NCI-H2196 (cell line): ENCODE measurements around the gene KCNA2.

ENCODE experiments used
- DNase-seq: peaks from one replicate; lab custom pipeline; 2025; ENCODE audit not compliant: unreplicated experiment; lab: John Stamatoyannopoulos, UW

Gene KCNA2

DNA sequence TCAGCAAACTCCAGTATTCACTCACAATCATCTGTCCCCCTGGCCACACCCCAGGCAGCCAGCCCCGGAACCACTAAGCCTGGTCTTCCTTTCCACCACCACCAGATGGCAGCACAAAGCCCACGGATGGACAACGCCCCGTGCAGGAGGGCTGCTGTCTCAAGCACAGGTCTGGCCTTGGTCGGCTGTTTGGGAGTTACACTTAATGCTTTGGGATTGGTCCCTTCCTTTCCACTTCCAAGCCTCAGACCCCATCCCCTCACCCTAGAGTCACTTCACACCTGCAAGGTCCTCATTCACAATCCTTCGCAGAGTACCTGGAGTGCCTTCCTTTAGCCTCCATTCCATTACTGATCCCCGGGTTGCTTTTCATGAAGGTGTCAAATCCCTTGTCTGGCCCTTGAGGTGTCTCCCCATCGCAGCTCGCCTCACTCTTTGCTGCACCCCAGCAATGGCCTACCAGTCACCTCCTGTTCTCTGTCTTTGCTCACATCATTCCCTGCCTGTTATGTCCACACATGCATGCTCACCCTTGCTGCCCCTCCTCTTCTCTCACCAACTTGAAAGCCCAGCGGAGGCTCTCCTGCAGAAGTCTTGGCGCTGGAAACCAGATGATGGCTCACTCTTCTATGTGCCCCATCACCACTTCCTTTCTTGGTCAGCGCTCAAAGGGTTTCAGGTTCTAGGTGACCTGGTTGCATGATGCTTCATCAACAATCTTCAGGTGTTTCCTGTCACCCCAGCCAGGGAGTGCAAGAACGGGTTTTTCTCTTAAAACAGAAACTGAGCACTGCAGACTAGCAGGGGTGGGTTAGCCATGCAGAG is 24.9 kb upstream of the KCNA2 start:
- DNase-seq: peak; percentile 88

GRCh38 chr1:110628323-110629105 is 22.4 kb upstream of the KCNA2 start:
- DNase-seq: no peak

DNA sequence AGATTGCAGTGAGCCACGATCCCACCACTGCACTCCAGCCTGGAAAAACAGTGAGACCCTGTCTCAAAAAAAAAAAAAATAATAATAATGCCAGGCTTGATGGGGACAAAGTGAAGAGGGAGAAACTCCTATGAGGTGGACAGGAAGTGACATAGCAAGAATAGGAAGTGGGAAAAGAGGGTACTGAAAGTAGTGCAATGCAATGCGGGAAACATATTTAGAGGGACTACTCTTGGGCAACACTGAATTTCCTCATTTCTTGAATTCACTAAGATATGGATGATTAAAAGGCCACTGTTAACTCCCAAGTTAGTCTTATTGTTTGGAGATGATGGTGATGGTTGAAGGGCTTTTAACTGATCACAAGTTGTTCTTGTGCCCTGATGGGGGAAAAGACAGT is 21.6 kb upstream of the KCNA2 start:
- no peak for DNase-seq

GRCh38 chr1:110626889-110627288 is 20.7 kb upstream of the KCNA2 start:
- no peak for DNase-seq

DNA sequence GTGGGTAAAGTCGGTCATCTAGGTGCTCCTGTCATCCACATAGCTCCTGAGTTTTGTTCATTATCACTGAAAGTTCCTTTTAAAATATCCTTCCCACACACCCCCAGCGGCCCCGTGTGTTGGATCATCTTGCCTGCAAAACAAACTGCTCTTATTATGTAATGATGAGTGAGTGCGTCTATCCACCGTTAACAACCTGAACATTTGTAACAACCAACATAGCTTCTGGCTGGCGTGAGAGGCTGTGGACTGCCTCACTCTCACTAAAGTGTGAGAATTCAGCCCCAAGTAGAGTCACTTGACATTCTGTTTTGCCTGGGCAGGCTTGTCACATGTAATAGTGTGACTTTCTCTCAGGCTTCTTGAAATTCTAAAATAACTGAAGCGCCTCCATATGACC is 14.5 kb upstream of the KCNA2 start:
- no peak for DNase-seq

DNA sequence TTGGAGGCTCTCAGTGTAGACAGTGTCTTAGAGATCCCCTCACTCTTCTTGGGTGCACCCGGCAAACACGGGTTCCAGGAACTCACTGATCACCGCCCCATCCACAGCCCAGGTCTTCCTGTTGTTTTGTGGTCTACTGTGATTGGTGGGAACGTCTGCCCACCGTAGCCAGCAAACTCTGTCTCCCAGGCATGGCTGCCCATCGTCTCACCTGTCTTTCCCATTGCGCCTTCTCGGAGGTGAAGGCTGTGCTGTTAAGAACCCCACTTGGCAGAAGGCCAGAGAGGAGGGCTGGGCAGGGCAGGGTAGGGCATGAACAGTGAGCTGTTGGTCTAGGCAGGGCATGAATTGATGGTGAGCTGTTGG is 14.1 kb upstream of the KCNA2 start:
- no peak for DNase-seq

DNA sequence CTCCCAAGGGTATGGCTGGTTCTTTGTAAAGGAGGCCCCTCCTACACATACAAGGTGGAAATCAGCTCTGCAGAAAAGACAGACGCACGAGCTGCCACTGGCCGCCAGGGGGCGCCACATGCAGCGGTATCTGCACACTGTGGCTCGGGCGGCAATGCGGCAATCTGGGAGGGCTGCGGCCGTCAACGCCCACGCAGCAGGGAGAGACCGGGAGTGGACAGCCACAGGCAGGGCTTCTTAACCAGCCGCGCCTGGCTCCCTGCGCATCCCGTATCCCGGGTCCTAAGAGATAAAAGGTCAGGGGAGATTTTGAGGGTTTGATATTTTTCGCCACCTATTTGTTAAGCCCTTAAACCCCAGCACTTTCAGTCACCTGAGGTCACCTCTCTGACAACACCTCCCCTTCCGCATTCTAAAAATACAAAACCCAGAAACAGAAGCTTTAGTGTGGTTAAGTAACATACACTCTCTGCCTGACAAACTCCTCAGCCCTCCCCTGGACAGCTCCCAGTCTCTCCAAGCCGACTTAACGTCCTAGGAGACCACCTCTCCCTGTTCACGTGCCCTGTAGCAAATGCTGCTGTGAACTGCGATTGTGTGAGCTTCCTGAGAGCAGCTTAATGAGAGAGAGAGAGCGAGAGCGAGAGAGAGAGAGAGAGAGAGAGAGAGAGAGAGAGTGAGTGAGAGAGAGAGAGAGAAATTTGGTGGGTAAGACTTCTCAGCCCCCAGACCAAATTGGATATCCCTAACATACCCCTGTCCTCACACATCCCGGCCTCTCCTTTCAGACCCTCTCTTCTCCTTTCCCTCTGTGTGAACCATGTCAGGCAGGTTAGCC is 13.5 kb upstream of the KCNA2 start:
- peak; percentile 91 for DNase-seq

- no peak for DNase-seq
Observed at GRCh38 chr1:110618668-110619067, 12.5 kb upstream of the KCNA2 start.

DNA sequence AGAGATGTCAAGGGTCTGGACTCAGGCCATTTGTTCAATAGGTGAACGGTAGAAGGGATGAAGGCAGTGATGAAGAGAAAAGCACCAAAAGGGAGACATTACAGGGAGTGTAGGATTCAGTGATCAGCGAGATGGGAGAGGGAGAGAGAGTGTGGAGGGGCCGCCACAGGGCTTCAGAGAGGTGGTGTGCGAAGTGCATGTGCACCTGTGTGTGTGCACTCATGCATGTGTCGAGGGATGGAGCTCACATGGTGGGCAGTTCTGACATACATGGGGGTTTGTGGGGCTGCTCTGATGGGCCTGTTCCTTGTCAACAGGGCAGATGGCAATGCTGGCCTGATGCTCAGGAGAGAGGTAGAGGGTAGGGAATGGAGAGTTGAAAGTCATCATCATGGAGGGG is 11.4 kb upstream of the KCNA2 start:
- no peak for DNase-seq

- DNase-seq: no peak
Observed at GRCh38 chr1:110617116-110617515, 11.0 kb upstream of the KCNA2 start.

DNA sequence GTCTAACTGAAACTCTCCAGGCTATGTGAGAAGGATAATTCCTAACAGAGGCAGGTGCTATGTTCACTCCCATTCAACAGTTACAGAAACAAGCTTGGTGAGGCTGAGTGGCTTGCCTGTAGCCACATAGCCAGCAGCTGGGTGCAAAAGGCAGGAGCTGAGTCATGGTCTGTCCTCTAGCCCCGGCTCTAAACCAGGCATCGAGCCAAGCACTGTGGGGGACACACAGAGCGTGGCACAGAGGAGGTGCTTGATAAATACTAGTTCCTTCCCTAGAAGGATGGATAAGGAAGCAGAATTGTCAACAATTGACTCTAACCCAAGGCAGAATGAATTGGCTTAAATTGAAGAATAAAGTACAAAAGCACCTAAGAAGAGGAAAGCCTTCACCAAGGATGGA is 10.4 kb upstream of the KCNA2 start:
- peak; percentile 76 for DNase-seq

DNA sequence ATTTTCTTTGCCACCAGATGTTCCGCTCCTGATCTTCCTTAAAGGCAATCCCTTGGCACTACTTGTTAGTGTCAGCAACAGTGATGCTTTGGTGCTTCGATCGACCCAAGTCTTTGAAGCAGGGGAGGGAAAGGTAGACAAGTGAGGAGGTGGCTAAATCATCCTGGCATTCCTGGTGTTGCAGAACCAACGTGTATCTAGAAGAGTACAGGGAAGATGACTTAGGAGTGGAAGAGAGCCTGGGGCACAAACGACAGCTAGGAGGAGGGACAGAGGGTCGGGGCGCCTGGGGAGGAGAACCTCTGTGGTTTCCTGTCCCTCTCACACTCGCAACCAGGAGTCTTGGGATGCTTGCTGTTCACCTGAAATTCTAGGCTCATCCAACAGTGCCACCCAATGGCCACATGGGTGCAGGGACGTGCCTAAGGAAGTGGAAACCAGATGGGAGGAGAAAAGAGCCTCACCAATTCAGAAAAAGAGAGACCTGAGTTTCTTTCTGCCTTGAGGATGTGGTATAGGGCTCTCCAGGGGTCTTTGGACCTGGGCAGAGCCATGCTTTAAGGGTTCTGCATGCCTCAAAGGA is 9.5 kb upstream of the KCNA2 start:
- DNase-seq: peak; percentile 83

- peak; percentile 67 for DNase-seq
Observed at GRCh38 chr1:110612060-110612745, 6.0 kb upstream of the KCNA2 start.

DNA sequence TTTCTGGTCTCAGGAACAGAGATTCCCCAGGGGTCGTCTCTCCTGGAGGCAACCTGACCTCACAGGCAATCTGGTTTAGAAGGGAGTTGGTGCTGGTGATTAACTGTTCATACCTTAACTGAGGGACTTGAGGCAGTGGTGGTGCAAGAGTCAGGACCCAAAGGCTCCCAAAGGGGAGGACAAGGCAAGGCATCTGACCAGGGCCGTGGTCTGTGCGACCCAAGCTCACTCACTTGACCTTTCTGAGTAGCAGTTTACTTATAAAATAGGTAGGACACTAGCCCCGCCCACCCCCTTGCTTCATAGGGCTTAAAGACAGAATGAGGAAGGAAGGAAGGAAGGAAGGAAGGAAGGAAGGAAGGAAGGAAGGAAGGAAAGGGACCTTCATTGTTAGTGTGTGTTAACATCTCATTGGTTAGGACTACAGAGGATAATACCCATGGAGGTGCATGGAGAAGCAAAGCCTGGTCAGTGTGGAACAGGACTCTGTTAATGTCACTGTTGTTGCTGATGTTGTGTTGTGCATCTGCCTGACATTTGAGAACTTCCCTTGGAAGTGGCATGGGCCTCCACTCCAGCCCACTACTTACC is 4.6 kb upstream of the KCNA2 start:
- no peak for DNase-seq

- no peak for DNase-seq
Observed at GRCh38 chr1:110610084-110610483, 3.9 kb upstream of the KCNA2 start.

GRCh38 chr1:110608247-110608646 is 2.1 kb upstream of the KCNA2 start:
- DNase-seq: no peak

- DNase-seq: no peak
Observed at GRCh38 chr1:110607536-110608230, 1.5 kb upstream of the KCNA2 start.

- DNase-seq: no peak
Observed at GRCh38 chr1:110606657-110607535, 738 bp upstream of the KCNA2 start.

- no peak for DNase-seq
Observed at GRCh38 chr1:110605446-110605845, 712 bp downstream of the KCNA2 start.
